BLaER1 (cell line): ENCODE measurements around the gene UBTD2.
A peak's percentile ranks its signal among the peaks of the same experiment; 100 is the strongest.
"Not testable (repeated sequence)": the region's sequence is repeated elsewhere in the genome, so short reads cannot be mapped to it uniquely, and the experiment has no call there.

ENCODE experiments used
- H3K27ac ChIP-seq: shearing (Covaris generic); formaldehyde crosslinking; 2 replicates; pipeline ENCODE4 v1.8.1; 2022
- H3K27me3 ChIP-seq: shearing (Covaris generic); formaldehyde crosslinking; 2 replicates; pipeline ENCODE4 v1.8.1; 2022
- H3K36me3 ChIP-seq: shearing (Covaris generic); formaldehyde crosslinking; 2 replicates; pipeline ENCODE4 v1.8.1; 2022
- H3K4me1 ChIP-seq: shearing (Covaris generic); formaldehyde crosslinking; 2 replicates; pipeline ENCODE4 v1.8.1; 2022
- H3K4me2 ChIP-seq: shearing (Covaris generic); formaldehyde crosslinking; 2 replicates; pipeline ENCODE4 v1.8.1; 2022
- H3K4me3 ChIP-seq: shearing (Covaris generic); formaldehyde crosslinking; 2 replicates; pipeline ENCODE4 v1.8.1; 2022
- H3K9ac ChIP-seq: shearing (Covaris generic); formaldehyde crosslinking; 2 replicates; pipeline ENCODE4 v1.8.1; 2022
- H3K9me3 ChIP-seq: shearing (Covaris generic); formaldehyde crosslinking; 2 replicates; pipeline ENCODE4 v1.8.1; 2022
- H4K20me1 ChIP-seq: shearing (Covaris generic); formaldehyde crosslinking; 2 replicates; pipeline ENCODE4 v1.8.1; 2022
- Cebpa-rat ChIP-seq: shearing (Covaris generic); IDR thresholded peaks from 2 replicates; pipeline ENCODE4 v1.8.1; 2022

UBTD2 gene

DNA sequence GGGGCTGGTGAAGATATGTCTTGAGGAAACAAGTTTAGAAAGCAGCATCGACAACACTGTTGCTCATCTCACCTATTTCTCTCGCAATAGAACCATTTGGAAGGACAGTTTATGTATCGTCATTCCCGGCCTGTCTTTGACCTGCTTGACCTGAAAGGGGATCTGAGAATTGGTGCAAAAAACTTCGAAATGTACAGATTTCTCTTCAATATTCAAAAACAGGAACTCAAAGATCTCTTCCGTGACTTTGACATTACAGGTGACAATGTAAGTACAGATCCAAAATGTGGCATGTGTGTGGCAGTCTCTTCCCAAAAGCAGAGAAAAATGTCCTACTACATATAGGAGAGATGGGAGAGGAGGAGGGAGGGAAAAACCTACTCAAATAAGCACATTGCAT lies 83.1 kb downstream of the UBTD2 start:
- Histone ChIP-seq H3K36me3 (no peaks in the 10 kb centered on the region), H3K9me3 (no peaks in the 10 kb centered on the region), H4K20me1 (no peaks in the 10 kb centered on the region), H3K4me1 (peaks cover 13% of the 10 kb centered on the region), H3K4me2 (no peak overlapping the region), H3K27ac (no peak overlapping the region), H3K9ac (no peak overlapping the region), H3K4me3 (no peak overlapping the region), H3K27me3 (no peaks in the 10 kb centered on the region)
- TF ChIP-seq Cebpa-rat = no peak

GRCh38 chr5:172199446-172199845 lies 84.1 kb downstream of the UBTD2 start:
- no peaks in the 10 kb centered on the region for H3K9me3 ChIP-seq
- H4K20me1 ChIP-seq = no peaks in the 10 kb centered on the region
- TF ChIP-seq Cebpa-rat = no peak
- H3K9ac ChIP-seq = no peak overlapping the region
- no peak overlapping the region for H3K27ac ChIP-seq
- H3K36me3 ChIP-seq = no peaks in the 10 kb centered on the region
- H3K27me3 ChIP-seq = no peaks in the 10 kb centered on the region
- no peak overlapping the region for H3K4me3 ChIP-seq
- peaks cover 13% of the 10 kb centered on the region for H3K4me1 ChIP-seq
- no peak overlapping the region for H3K4me2 ChIP-seq

- H3K4me1 ChIP-seq, H3K4me2 ChIP-seq, H3K27me3 ChIP-seq, H3K36me3 ChIP-seq, H4K20me1 ChIP-seq, H3K27ac ChIP-seq, H3K9ac ChIP-seq, H3K4me3 ChIP-seq, H3K9me3 ChIP-seq: not testable (repeated sequence)
These were observed 85.8 kb downstream of the UBTD2 start for GRCh38 chr5:172197775-172198174.

DNA sequence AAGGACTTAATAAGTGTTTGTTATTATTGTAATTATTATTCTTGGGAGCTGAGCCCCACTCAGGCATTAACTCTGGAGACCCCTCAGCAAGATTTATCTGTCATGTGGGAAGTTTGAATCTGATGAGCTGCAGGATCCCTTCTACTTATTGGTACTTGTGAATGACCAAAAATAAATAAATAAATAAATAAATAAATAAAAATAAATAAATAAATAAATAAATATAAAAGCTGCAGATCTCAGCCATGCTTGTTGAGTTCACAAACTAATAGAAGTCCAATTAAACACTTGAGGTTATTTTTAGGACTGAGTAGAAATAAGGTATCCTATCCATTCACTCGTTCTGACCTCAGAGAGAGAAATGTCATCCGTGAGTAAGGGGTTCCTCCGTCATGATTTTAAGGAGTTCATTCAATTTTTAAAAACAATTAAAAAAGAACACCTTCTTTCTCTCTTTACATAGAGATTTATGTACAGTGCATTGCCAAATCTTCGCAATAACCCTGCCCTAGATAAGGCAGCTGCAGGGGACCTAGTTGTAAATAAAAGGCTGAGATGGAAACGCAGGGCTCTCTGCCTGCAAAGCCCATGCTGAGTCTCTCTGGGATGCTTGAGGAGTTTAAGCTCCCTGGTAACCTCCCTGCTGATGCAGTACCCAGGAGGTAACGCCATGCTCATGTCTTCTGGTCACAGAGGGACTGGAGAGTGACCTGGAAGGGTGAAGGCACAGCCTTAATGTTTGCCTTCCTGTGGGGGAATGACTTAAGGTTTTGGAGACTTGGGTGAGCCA lies 88.4 kb downstream of the UBTD2 start:
- no peaks in the 10 kb centered on the region for H3K9me3 ChIP-seq
- TF ChIP-seq Cebpa-rat = no peak
- H4K20me1 ChIP-seq = no peaks in the 10 kb centered on the region
- H3K4me2 ChIP-seq = no peak overlapping the region
- no peak overlapping the region for H3K4me3 ChIP-seq
- H3K27ac ChIP-seq = no peak overlapping the region
- H3K4me1 ChIP-seq = no peaks in the 10 kb centered on the region
- H3K9ac ChIP-seq = no peak overlapping the region
- no peaks in the 10 kb centered on the region for H3K36me3 ChIP-seq
- no peaks in the 10 kb centered on the region for H3K27me3 ChIP-seq

- Histone ChIP-seq H4K20me1 (no peaks in the 10 kb centered on the region), H3K4me2 (no peak within 1 kb of the TSS), H3K9me3 (no peaks in the 10 kb centered on the region), H3K4me1 (peaks cover 5% of the 10 kb centered on the region), H3K9ac (no peak within 1 kb of the TSS), H3K36me3 (no peaks in the 10 kb centered on the region), H3K27ac (no peak within 1 kb of the TSS), H3K4me3 (no peak within 1 kb of the TSS), H3K27me3 (no peaks in the 10 kb centered on the region)
- TF ChIP-seq Cebpa-rat = no peak
These were observed 89.7 kb downstream of the UBTD2 start, which contains the start of gene EFCAB9 for GRCh38 chr5:172193872-172194271. Gene EFCAB9 (plus strand): TSS chr5:172194172. CDS start chr5:172194173, 1 bp downstream.

DNA sequence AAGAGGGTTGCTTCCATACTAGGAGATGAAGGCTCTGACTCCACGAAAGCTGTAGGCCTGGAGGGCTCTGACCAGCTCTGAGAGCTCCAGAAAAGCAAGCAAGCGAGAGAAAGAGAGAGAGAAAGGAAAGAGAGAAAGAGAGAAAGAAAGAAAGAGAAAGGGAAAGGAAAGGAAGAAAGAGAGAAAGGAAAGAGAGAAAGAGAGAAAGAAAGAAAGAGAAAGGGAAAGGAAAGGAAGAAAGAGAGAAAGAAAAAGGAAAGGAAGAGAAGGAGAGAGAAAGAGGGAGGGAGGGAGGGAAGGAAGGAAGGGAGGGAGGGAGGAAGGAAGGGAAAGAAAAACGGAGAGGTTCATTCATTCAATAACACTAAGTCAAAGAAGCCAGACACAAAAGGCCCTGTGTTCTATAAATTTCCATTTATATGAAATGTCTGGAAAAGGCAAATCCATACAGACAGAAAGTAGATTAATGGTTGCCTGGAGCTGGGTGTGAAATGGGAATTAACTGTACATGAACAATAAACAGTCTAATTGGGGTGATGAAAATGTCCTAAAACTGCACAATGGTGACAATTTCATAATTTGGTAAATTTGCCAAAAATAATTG lies 93.8 kb downstream of the UBTD2 start:
- Histone ChIP-seq H3K27ac (no peak overlapping the region), H3K4me1 (peaks cover 19% of the 10 kb centered on the region), H3K9ac (0 out of 2 replicates have a peak overlapping the region, but pooled peaks have one; percentile 4), H3K4me2 (peak overlapping the region; percentile 95), H4K20me1 (peaks cover 14% of the 10 kb centered on the region; the same call in 1 of the 2 replicates), H3K4me3 (no peak overlapping the region), H3K9me3 (no peaks in the 10 kb centered on the region), H3K36me3 (no peaks in the 10 kb centered on the region), H3K27me3 (no peaks in the 10 kb centered on the region)
- TF ChIP-seq Cebpa-rat = no peak

GRCh38 chr5:172188893-172189692 lies 94.5 kb downstream of the UBTD2 start:
- no peak for TF ChIP-seq Cebpa-rat
- peak overlapping the region; percentile 94 for H3K4me3 ChIP-seq

DNA sequence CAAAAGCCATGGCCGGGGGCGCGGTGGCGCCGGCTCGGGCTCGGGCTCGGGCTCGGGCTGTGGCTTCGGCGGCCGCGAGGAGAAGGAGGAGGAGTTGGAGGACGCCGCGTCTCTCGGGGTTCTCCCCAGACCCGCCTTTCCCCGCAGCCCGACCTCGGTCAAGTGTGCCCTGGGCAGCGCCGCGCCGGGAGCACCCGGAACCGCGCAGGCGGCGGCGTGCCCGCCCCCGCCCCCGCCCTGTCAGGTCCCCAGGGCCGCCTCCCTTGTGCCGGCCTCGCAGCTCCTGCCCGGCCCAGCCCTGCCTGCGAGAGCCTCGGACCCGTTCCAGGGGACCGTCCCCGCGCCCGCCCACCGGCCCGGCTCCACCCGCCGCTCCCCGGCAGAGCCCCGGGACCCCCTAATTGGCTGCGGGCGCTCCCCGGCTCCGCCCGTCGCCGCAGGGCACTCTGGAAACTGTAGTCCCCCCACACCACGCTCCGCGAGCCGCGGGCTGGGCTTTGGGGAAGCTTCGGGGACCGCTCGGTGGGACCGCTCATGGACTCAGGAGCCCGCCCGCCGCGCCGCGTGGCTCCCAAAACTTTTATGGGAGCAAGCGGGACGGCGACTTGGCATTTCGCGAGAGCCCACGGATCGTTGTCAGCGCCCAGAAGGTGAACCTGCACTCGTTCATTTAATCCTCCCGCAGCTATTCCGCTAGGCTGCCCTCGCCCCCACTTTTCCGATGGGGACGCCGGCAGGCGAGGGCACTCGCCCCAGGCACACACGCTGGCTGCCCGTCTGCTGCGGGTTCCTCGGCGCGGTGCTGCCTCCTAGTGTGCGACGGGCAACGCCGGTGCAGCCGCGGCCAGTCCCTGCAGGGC lies 95.3 kb downstream of the UBTD2 start, which contains the start of gene STK10:
Gene STK10, minus strand, starts transcription at position 192 of the 860 bp plus-strand sequence. Its CDS starts 182 bp downstream, at position 10.
- no peak for TF ChIP-seq Cebpa-rat
- Histone ChIP-seq H3K9me3 (no peaks in the 10 kb centered on the region), H3K27me3 (no peaks in the 10 kb centered on the region), H3K4me2 (peak within 1 kb of the TSS; percentile 95), H3K36me3 (peaks cover 7% of the 10 kb centered on the region; the same call in 1 of the 2 replicates), H3K9ac (peak within 1 kb of the TSS; percentile 87), H3K4me1 (peaks cover 34% of the 10 kb centered on the region), H3K4me3 (peak within 1 kb of the TSS; percentile 94), H3K27ac (peak within 1 kb of the TSS; percentile 89), H4K20me1 (peaks cover 14% of the 10 kb centered on the region; the same call in 1 of the 2 replicates)

More at GRCh38 chr5:172188893-172189692, 94.5 kb downstream of the UBTD2 start:
- Histone ChIP-seq H3K9me3 (no peaks in the 10 kb centered on the region), H3K9ac (peak overlapping the region; percentile 87; the same call in 1 of the 2 replicates), H4K20me1 (peaks cover 14% of the 10 kb centered on the region; the same call in 1 of the 2 replicates), H3K36me3 (0 out of 2 replicates have a peak, but pooled peaks cover under 1% of the 10 kb centered on the region), H3K27me3 (no peaks in the 10 kb centered on the region), H3K27ac (peak overlapping the region; percentile 89; the same call in 1 of the 2 replicates), H3K4me1 (peaks cover 26% of the 10 kb centered on the region), H3K4me2 (peak overlapping the region; percentile 95)
